Activated T-helper 9 cell treated with anti-CD3 and anti-CD28 coated beads, Interleukin-2, amount 50 U/mL, for 16 hours (primary cell): ENCODE data around the gene TSC22D1.
"Not testable (repeated sequence)": the region's sequence is repeated elsewhere in the genome, so short reads cannot be mapped to it uniquely, and the experiment has no call there.

Experiments
- DNase-seq: peaks from one replicate; pipeline ENCODE4 v3.0.0-alpha.2; 2020; ENCODE audit warnings: low read depth

Gene TSC22D1

GRCh38 chr13:44575741-44576350 lies at the start of gene TSC22D1:
Gene TSC22D1, minus strand, starts transcription at chr13:44576330. Its CDS starts 256 bp downstream, at chr13:44576074.
- peak; percentile 48 for DNase-seq

- no peak for DNase-seq
These were observed 46.6 kb upstream of the TSC22D1 start for GRCh38 chr13:44622708-44623107.

GRCh38 chr13:44622261-44622660 lies 46.1 kb upstream of the TSC22D1 start:
- no peak for DNase-seq

- DNase-seq: no peak
These were observed 43.9 kb upstream of the TSC22D1 start for GRCh38 chr13:44620057-44620456.

GRCh38 chr13:44619651-44620050 lies 43.5 kb upstream of the TSC22D1 start:
- DNase-seq: no peak

GRCh38 chr13:44618326-44618725 lies 42.2 kb upstream of the TSC22D1 start:
- no peak for DNase-seq

- no peak for DNase-seq
These were observed 41.5 kb upstream of the TSC22D1 start for GRCh38 chr13:44617648-44618047.

- DNase-seq: no peak
These were observed 33.0 kb upstream of the TSC22D1 start for GRCh38 chr13:44609137-44609536.

- no peak for DNase-seq
These were observed 29.6 kb upstream of the TSC22D1 start for GRCh38 chr13:44605721-44606120.

GRCh38 chr13:44605275-44605674 lies 29.1 kb upstream of the TSC22D1 start:
- no peak for DNase-seq

- DNase-seq: no peak
These were observed 25.5 kb upstream of the TSC22D1 start for GRCh38 chr13:44601586-44601985.

GRCh38 chr13:44593861-44594592 lies 17.9 kb upstream of the TSC22D1 start:
- not testable (repeated sequence) for DNase-seq

GRCh38 chr13:44592216-44592847 lies 16.2 kb upstream of the TSC22D1 start:
- no peak for DNase-seq

- no peak for DNase-seq
These were observed 15.2 kb upstream of the TSC22D1 start for GRCh38 chr13:44591316-44591715.

- DNase-seq: no peak
These were observed 7.0 kb upstream of the TSC22D1 start for GRCh38 chr13:44583137-44583536.

GRCh38 chr13:44578067-44578400 lies 1.9 kb upstream of the TSC22D1 start:
- no peak for DNase-seq

- DNase-seq: peak; percentile 93
These were observed 1.3 kb upstream of the TSC22D1 start for GRCh38 chr13:44577236-44578066.

GRCh38 chr13:44576351-44577235 lies 463 bp upstream of the TSC22D1 start:
- peak; percentile 24 for DNase-seq

- DNase-seq: no peak
These were observed 1.1 kb downstream of the TSC22D1 start for GRCh38 chr13:44575035-44575434.

GRCh38 chr13:44574466-44574855 lies 1.7 kb downstream of the TSC22D1 start:
- no peak for DNase-seq

GRCh38 chr13:44573790-44574465 lies 2.2 kb downstream of the TSC22D1 start:
- DNase-seq: no peak
